ENCODE data around the gene FEM1A.
"Not testable (repeated sequence)": the region's sequence is repeated elsewhere in the genome, so short reads cannot be mapped to it uniquely, and the experiment has no call there.

The FEM1A gene

GRCh38 chr19:4814625-4815425, 23.3 kb downstream of the FEM1A start:
- DNase-seq (ENCODE audit: low read depth), result no peak

- peak; percentile 77 for DNase-seq (ENCODE audit: low read depth)
These were observed 24.1 kb downstream of the FEM1A start for GRCh38 chr19:4815426-4816201.

- DNase-seq (ENCODE audit: low read depth), result no peak
These were observed 24.8 kb downstream of the FEM1A start for GRCh38 chr19:4816202-4816949.

- DNase-seq (ENCODE audit: low read depth), result no peak
These were observed 25.4 kb downstream of the FEM1A start for GRCh38 chr19:4816950-4817278.

- no peak for DNase-seq (ENCODE audit: low read depth)
These were observed 26.1 kb downstream of the FEM1A start for GRCh38 chr19:4817467-4818277.

- DNase-seq (ENCODE audit: low read depth), result no peak
These were observed 29.7 kb downstream of the FEM1A start for GRCh38 chr19:4821265-4821664.

GRCh38 chr19:4822354-4822753, 30.8 kb downstream of the FEM1A start:
- DNase-seq (ENCODE audit: low read depth), result not testable (repeated sequence)

GRCh38 chr19:4823577-4823976, 32.0 kb downstream of the FEM1A start:
- DNase-seq (ENCODE audit: low read depth), result no peak

GRCh38 chr19:4829001-4829712, 37.6 kb downstream of the FEM1A start:
- DNase-seq (ENCODE audit: low read depth), result no peak

GRCh38 chr19:4830332-4830731, 38.8 kb downstream of the FEM1A start:
- DNase-seq (ENCODE audit: low read depth), result no peak

GRCh38 chr19:4830768-4831265, 39.3 kb downstream of the FEM1A start:
- DNase-seq (ENCODE audit: low read depth), result no peak

- DNase-seq (ENCODE audit: low read depth), result peak; percentile 72
These were observed 39.9 kb downstream of the FEM1A start, which contains the start of gene TICAM1 for GRCh38 chr19:4831304-4831978. Gene TICAM1, minus strand, starts transcription at chr19:4831712. Its CDS starts 13,335 bp downstream, at chr19:4818377.

GRCh38 chr19:4831979-4832340, 40.4 kb downstream of the FEM1A start:
- not testable (repeated sequence) for DNase-seq (ENCODE audit: low read depth)

- no peak for DNase-seq (ENCODE audit: low read depth)
These were observed 41.2 kb downstream of the FEM1A start for GRCh38 chr19:4832776-4833175.

- DNase-seq (ENCODE audit: low read depth), result no peak
These were observed 47.7 kb downstream of the FEM1A start for GRCh38 chr19:4839192-4839591.

GRCh38 chr19:4843647-4843965, 52.1 kb downstream of the FEM1A start:
- no peak for DNase-seq (ENCODE audit: low read depth)

GRCh38 chr19:4844348-4845179, 53.0 kb downstream of the FEM1A start:
- no peak for DNase-seq (ENCODE audit: low read depth)

- not testable (repeated sequence) for DNase-seq (ENCODE audit: low read depth)
These were observed 54.4 kb downstream of the FEM1A start for GRCh38 chr19:4845975-4846374.

- DNase-seq (ENCODE audit: low read depth), result no peak
These were observed 55.8 kb downstream of the FEM1A start for GRCh38 chr19:4847190-4847973.

Measured in activated T-cell treated with anti-CD3 and anti-CD28 coated beads for 24 hours (primary cell).